ENCODE measurements around the gene AP1S2.
"Not testable (repeated sequence)": the region's sequence is repeated elsewhere in the genome, so short reads cannot be mapped to it uniquely, and the experiment has no call there.

Gene AP1S2

GRCh38 chrX:15854712-15855567, at the start of gene AP1S2:
AP1S2 (minus strand) TSS chrX:15854813; CDS start chrX:15852524, 2,289 bp downstream.
- peak within 1 kb of the TSS; percentile 89 for H3K4me3 Mint-ChIP-seq
- H3K9me3 Mint-ChIP-seq (ENCODE audit: low read depth): no peaks in the 10 kb centered on the region
- peak within 1 kb of the TSS; percentile 95 for H3K27ac Mint-ChIP-seq
- peaks cover 25% of the 10 kb centered on the region for H3K4me1 Mint-ChIP-seq (ENCODE audit: low read depth)
- no peaks in the 10 kb centered on the region for H3K27me3 Mint-ChIP-seq
- H3K36me3 Mint-ChIP-seq: no peaks in the 10 kb centered on the region

GRCh38 chrX:15903186-15903681, 48.6 kb upstream of the AP1S2 start:
- H3K4me1 Mint-ChIP-seq (ENCODE audit: low read depth): no peaks in the 10 kb centered on the region
- no peaks in the 10 kb centered on the region for H3K9me3 Mint-ChIP-seq (ENCODE audit: low read depth)
- peaks cover 5% of the 10 kb centered on the region for H3K36me3 Mint-ChIP-seq
- no peak overlapping the region for H3K27ac Mint-ChIP-seq
- H3K4me3 Mint-ChIP-seq: no peak overlapping the region
- H3K27me3 Mint-ChIP-seq: no peaks in the 10 kb centered on the region

- H3K4me1 Mint-ChIP-seq (ENCODE audit: low read depth): no peaks in the 10 kb centered on the region
- no peaks in the 10 kb centered on the region for H3K9me3 Mint-ChIP-seq (ENCODE audit: low read depth)
- no peaks in the 10 kb centered on the region for H3K27me3 Mint-ChIP-seq
- no peaks in the 10 kb centered on the region for H3K36me3 Mint-ChIP-seq
- no peak overlapping the region for H3K27ac Mint-ChIP-seq
- H3K4me3 Mint-ChIP-seq: no peak overlapping the region
Observed at GRCh38 chrX:15895334-15895733, 40.7 kb upstream of the AP1S2 start.

GRCh38 chrX:15894724-15895123, 40.1 kb upstream of the AP1S2 start:
- Mint-ChIP-seq H3K27ac (no peak overlapping the region), H3K27me3 (no peaks in the 10 kb centered on the region), H3K9me3 (ENCODE audit: low read depth) (no peaks in the 10 kb centered on the region), H3K4me3 (no peak overlapping the region), H3K36me3 (no peaks in the 10 kb centered on the region), H3K4me1 (ENCODE audit: low read depth) (no peaks in the 10 kb centered on the region)

GRCh38 chrX:15890463-15890862, 35.9 kb upstream of the AP1S2 start:
- Mint-ChIP-seq H3K27me3 (no peaks in the 10 kb centered on the region), H3K4me3 (no peak overlapping the region), H3K4me1 (ENCODE audit: low read depth) (no peaks in the 10 kb centered on the region), H3K9me3 (ENCODE audit: low read depth) (no peaks in the 10 kb centered on the region), H3K27ac (no peak overlapping the region), H3K36me3 (no peaks in the 10 kb centered on the region)

GRCh38 chrX:15888062-15888461, 33.4 kb upstream of the AP1S2 start:
- Mint-ChIP-seq H3K4me1 (ENCODE audit: low read depth) (no peaks in the 10 kb centered on the region), H3K27ac (no peak overlapping the region), H3K36me3 (no peaks in the 10 kb centered on the region), H3K9me3 (ENCODE audit: low read depth) (no peaks in the 10 kb centered on the region), H3K4me3 (no peak overlapping the region), H3K27me3 (no peaks in the 10 kb centered on the region)

- Mint-ChIP-seq H3K36me3 (no peaks in the 10 kb centered on the region), H3K4me1 (ENCODE audit: low read depth) (peaks cover 4% of the 10 kb centered on the region), H3K27ac (no peak overlapping the region), H3K9me3 (ENCODE audit: low read depth) (no peaks in the 10 kb centered on the region), H3K27me3 (peaks cover 1% of the 10 kb centered on the region), H3K4me3 (no peak overlapping the region)
Observed at GRCh38 chrX:15883540-15883863, 28.9 kb upstream of the AP1S2 start.

- no peaks in the 10 kb centered on the region for H3K36me3 Mint-ChIP-seq
Observed at GRCh38 chrX:15882704-15883539, 28.3 kb upstream of the AP1S2 start.

GRCh38 chrX:15881381-15881897, 26.8 kb upstream of the AP1S2 start:
- H3K4me1 Mint-ChIP-seq (ENCODE audit: low read depth): peaks cover 4% of the 10 kb centered on the region
- no peaks in the 10 kb centered on the region for H3K36me3 Mint-ChIP-seq

More at GRCh38 chrX:15882704-15883539, 28.3 kb upstream of the AP1S2 start:
- Mint-ChIP-seq H3K27me3 (peaks cover 1% of the 10 kb centered on the region), H3K9me3 (ENCODE audit: low read depth) (no peaks in the 10 kb centered on the region), H3K27ac (no peak overlapping the region), H3K4me3 (no peak overlapping the region), H3K4me1 (ENCODE audit: low read depth) (peaks cover 4% of the 10 kb centered on the region)

GRCh38 chrX:15877914-15878313, 23.3 kb upstream of the AP1S2 start:
- H3K27ac Mint-ChIP-seq; H3K27me3 Mint-ChIP-seq; H3K36me3 Mint-ChIP-seq; H3K4me1 Mint-ChIP-seq (ENCODE audit: low read depth); H3K9me3 Mint-ChIP-seq (ENCODE audit: low read depth); H3K4me3 Mint-ChIP-seq: not testable (repeated sequence)

More at GRCh38 chrX:15881381-15881897, 26.8 kb upstream of the AP1S2 start:
- no peak overlapping the region for H3K4me3 Mint-ChIP-seq
- H3K27ac Mint-ChIP-seq: no peak overlapping the region
- peaks cover 1% of the 10 kb centered on the region for H3K27me3 Mint-ChIP-seq
- H3K9me3 Mint-ChIP-seq (ENCODE audit: low read depth): no peaks in the 10 kb centered on the region

GRCh38 chrX:15877380-15877779, 22.8 kb upstream of the AP1S2 start:
- H3K4me3 Mint-ChIP-seq: no peak overlapping the region
- no peaks in the 10 kb centered on the region for H3K36me3 Mint-ChIP-seq
- H3K4me1 Mint-ChIP-seq (ENCODE audit: low read depth): no peaks in the 10 kb centered on the region
- peaks cover 1% of the 10 kb centered on the region for H3K27me3 Mint-ChIP-seq
- no peaks in the 10 kb centered on the region for H3K9me3 Mint-ChIP-seq (ENCODE audit: low read depth)
- H3K27ac Mint-ChIP-seq: no peak overlapping the region

- Mint-ChIP-seq H3K4me1 (ENCODE audit: low read depth) (no peaks in the 10 kb centered on the region), H3K9me3 (ENCODE audit: low read depth) (no peaks in the 10 kb centered on the region), H3K4me3 (no peak overlapping the region), H3K36me3 (no peaks in the 10 kb centered on the region), H3K27me3 (peaks cover 1% of the 10 kb centered on the region), H3K27ac (no peak overlapping the region)
Observed at GRCh38 chrX:15874672-15875071, 20.1 kb upstream of the AP1S2 start.

- H3K4me1 Mint-ChIP-seq (ENCODE audit: low read depth): no peaks in the 10 kb centered on the region
- no peaks in the 10 kb centered on the region for H3K27me3 Mint-ChIP-seq
- H3K27ac Mint-ChIP-seq: no peak overlapping the region
- no peak overlapping the region for H3K4me3 Mint-ChIP-seq
- no peaks in the 10 kb centered on the region for H3K9me3 Mint-ChIP-seq (ENCODE audit: low read depth)
- no peaks in the 10 kb centered on the region for H3K36me3 Mint-ChIP-seq
Observed at GRCh38 chrX:15873566-15873965, 19.0 kb upstream of the AP1S2 start.

- no peaks in the 10 kb centered on the region for H3K36me3 Mint-ChIP-seq
- H3K27ac Mint-ChIP-seq: no peak overlapping the region
- no peaks in the 10 kb centered on the region for H3K9me3 Mint-ChIP-seq (ENCODE audit: low read depth)
- H3K27me3 Mint-ChIP-seq: no peaks in the 10 kb centered on the region
- H3K4me1 Mint-ChIP-seq (ENCODE audit: low read depth): no peaks in the 10 kb centered on the region
- no peak overlapping the region for H3K4me3 Mint-ChIP-seq
Observed at GRCh38 chrX:15870310-15870709, 15.7 kb upstream of the AP1S2 start.

- no peak overlapping the region for H3K4me3 Mint-ChIP-seq
- H3K27ac Mint-ChIP-seq: no peak overlapping the region
- no peaks in the 10 kb centered on the region for H3K4me1 Mint-ChIP-seq (ENCODE audit: low read depth)
- H3K9me3 Mint-ChIP-seq (ENCODE audit: low read depth): no peaks in the 10 kb centered on the region
- H3K36me3 Mint-ChIP-seq: no peaks in the 10 kb centered on the region
- H3K27me3 Mint-ChIP-seq: no peaks in the 10 kb centered on the region
Observed at GRCh38 chrX:15869695-15870094, 15.1 kb upstream of the AP1S2 start.

Measured in activated naive CD8-positive, alpha-beta T cell (primary cell).